Umbilical cord (tissue), 2 donors: ENCODE measurements around the gene PEX11B. TPM values are rescaled to one million over a fixed set of nuclear protein-coding genes. Genes with fewer than 3 reads are reported as not detected.

ENCODE experiments used
- DNase-seq: peaks from one replicate; pipeline ENCODE4 v3.0.0-alpha.2; 2015; ENCODE audit warnings: low spot score
- total RNA-seq: library from RNA; depleted of rRNA; stranded (reverse); fragments of >200 nt; gene quantifications from one replicate; pipeline ENCODE4 v1.2.3, GENCODE V29; 2014; ENCODE audit warnings: low replicate concordance; ENCODE audit not compliant: insufficient read depth

PEX11B gene, protein sequence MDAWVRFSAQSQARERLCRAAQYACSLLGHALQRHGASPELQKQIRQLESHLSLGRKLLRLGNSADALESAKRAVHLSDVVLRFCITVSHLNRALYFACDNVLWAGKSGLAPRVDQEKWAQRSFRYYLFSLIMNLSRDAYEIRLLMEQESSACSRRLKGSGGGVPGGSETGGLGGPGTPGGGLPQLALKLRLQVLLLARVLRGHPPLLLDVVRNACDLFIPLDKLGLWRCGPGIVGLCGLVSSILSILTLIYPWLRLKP
- 34.9 TPM for total RNA-seq

DNA sequence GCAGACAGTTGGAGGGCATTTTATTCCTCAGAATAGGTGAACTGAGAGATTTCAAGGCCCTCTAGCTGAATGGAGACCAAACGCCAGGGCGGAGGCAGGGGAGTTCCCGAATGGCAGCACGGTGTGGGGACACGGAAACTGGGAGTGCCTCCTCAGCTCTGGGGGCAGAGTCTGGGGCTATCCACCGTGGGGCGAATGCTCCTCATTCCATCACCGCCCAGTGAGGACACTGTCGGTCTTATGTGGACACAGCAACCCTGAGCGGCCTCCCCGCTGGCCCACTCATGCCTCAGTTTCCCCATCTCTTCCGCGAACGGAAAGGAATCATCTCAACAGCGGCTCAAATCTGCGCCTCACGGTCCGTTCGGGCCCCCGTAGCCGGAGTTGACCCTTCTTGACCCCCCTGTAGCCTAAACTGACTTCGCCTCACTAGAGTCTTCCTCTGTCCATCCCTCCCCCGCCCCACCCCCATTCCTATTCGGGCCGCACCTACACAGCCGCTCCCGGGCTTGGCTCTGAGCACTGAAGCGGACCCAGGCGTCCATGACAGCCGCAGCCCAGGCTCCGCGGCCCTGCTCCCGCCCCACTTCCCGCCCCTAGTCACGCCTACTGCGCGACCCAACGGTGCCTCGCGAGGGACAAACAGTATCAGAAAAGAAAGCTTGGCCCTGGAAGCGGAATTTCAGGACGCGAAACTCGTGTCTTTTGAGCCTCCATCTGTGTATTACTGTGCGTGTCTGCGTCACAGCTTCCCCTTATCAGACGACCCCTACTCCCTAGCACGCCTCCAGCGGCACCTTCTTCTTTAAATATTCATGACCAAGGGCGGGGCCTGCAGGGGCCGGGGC is at the start of gene PEX11B:
PEX11B (minus strand) TSS at position 574 of the 848 bp plus-strand sequence; CDS start at position 545, 29 bp downstream.
- peak; percentile 95 for DNase-seq

DNA sequence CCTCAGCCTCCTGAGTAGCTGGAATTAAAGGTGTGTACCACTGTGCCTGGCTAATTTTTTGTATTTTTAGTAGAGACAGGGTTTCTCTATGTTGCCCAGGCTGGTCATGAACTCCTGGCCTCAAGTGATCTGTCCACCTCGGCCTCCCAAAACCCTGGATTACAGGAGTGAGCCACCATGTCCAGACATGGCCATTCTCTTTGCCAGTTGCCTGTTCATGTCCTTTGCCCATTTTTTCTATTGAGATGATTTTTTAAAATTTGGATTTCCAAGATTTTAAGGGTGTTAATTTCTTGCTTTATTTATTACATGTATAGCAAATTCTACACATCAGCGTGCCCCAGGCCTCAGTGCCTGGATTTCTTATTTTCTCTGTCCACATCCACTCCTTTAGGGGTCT is 48.8 kb upstream of the PEX11B start:
- DNase-seq, result no peak

DNA sequence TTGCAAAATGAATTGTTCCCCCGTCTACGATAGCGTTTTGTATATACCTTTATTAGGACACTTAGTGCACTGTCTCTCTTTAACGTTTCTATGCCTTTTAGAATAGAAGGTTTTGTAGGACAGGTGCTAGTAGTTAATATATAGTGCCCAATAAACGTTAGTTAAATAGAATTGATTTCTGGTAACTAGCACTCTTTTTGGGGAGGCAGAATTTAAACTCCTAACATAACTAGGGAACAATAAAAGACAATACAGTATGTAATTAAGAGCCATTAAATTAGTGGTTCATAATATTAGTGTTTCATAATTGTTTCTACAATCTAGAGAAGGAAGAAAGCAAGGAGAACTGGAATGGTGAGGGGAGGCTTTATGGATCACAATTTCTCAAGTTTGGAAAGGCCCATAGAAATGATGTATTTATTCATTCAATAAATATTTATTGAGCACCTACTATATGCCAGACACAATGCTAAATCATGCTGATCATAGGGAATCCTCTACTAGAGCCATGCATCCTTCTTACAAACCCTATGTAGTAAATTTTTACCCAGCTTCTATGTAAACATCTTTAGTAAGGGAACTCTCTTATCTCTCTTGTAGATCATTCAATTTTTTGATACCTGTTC is 46.7 kb upstream of the PEX11B start:
- no peak for DNase-seq

DNA sequence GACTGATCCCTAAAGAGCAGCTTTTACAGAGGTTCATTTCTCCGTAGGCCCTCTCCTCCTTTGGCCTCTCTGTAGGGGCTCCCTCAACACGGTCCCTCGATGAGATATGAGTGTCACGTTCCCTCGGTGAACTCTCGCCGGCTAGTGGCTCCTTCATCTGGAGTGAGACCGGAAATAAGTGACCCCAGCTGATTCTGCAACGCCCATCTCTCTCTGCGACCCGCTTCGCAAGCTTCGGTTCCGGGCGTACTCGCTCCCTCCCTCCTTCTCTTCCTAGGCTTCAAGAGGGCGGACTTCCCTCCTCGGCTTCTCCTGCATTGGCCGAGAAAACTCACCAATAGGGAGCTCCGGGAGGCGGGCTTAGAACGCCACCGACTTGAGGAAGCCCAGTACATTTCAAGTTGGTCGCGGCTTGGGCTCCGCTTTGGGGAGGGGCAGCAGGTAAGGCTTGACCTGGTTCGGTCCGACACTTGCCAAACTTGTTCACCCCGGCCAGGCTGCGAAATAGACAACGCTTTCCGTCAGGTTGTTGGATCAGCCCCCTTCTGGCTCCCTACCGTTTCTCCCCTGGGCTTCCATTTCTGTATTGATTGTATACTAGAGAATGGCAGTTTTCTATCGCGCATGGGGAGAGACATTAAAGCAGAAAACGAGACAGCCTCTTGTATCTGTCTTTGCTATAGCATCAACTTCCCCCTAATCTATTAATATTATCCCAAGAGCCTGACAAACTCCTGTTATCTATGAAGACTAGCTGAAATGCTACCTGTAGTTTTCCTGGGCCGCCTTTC is 46.0 kb upstream of the PEX11B start, which contains the start of the genes ANKRD34A and POLR3GL:
ANKRD34A (minus strand) TSS at position 248 of the 791 bp plus-strand sequence. CDS start 2,816 bp downstream, outside the sequence.
POLR3GL (plus strand) TSS at position 363 of the 791 bp plus-strand sequence. CDS start 10,176 bp downstream, outside the sequence.
- DNase-seq, result peak; percentile 99

- DNase-seq, result peak; percentile 62
These were observed 44.9 kb upstream of the PEX11B start for GRCh38 chr1:145963265-145964019.

DNA sequence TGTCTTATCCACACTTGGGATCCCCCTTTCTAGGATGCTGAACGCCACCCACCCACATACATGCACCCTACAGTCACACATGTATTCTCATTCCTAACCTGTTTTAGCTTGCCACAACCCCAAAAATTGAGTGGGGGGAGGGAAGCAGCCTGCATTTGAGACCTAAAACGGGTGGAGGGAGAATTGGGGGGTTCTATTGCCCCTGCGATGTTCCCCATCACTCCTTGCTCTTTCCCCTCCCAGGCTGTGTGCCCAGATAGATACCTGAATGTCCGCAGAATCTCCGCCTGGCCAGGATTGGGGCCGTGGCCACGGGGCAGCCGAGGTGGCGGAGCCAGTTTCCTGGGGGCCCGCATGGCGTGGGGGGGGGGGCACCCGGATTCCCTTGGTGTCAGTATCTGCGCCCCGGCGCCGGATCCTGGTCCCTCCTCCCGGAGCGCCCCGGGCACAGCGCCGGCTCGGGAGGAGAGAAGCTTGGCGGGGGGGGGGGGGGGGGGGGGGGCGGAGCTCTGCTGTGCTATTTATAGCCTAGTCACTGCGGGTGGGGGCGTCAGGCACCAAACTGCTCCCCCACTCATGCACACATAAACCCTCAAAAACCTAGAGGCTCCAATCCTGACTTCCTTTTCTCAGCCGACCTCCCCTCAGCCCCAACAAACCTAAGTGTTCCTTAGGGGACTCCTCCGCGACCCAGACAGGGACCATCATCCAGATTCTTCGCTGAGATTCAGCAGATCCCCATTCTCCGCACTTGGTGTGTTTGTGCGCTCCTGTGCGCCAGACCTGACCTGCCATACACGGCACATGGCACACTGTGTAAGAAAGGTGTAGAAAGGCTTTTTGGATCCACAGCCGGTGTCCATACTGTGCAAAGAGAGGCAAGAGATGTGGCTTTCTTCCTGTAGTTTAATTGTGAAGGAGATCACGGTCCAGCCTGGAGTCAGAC is 43.9 kb upstream of the PEX11B start:
- peak; percentile 32 for DNase-seq

GRCh38 chr1:145961425-145962156 is 43.1 kb upstream of the PEX11B start:
- DNase-seq, result peak; percentile 33

- no peak for DNase-seq
These were observed 42.5 kb upstream of the PEX11B start for GRCh38 chr1:145961109-145961424.

DNA sequence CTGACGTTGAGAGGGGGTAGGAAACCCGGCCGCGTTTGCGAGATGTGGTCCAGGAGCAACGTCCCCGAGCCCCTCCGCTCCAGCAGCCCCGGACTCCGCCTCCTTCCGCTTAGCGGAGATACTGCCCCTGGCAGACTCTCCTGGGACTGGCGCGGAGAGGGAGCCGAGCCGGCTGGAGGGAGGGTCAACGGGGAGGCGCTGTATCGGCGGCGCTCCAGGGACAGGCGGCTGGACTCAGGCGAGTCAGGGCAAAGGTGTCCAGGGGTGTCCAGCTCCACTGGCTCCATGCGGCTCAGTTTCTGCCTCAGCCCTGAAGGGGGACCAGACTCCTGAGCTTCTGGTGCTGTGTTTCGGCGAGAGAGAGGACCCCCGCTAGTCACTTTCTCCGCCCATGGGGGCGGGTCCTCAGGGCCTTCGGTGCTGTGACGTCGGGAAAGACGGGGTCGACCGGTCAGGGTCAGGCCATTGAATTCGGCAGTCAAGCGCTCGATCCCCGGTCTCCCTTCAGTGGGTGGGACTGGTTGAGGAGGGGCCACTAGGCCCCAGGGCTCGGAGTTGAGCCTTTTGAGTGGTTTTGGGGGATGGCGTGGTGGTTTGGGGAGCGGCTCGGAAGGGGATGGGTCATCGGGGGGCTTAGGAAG is 42.1 kb upstream of the PEX11B start:
- DNase-seq, result peak; percentile 85

GRCh38 chr1:145959957-145960467 is 41.5 kb upstream of the PEX11B start:
- DNase-seq, result no peak

DNA sequence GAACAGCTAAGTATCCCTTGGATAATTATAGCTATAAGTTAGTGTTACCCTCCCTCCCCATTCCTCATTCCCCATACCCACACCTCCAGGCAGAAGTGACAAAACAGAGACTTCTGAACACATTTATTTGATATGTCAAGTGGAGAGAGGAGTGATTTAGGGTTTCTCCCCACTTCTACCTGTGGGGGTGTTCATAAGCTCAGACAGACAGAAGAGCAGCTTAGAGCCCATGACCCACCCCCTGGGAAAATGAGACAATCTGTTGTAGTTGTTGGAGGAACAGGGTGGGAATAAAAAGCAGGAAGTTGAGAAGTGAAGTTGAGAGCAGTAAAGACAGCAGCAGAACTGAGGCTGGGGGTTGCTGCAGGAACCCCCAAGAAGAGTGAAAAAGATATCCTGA is 40.8 kb upstream of the PEX11B start:
- no peak for DNase-seq

- no peak for DNase-seq
These were observed 40.2 kb upstream of the PEX11B start for GRCh38 chr1:145958734-145959133.

DNA sequence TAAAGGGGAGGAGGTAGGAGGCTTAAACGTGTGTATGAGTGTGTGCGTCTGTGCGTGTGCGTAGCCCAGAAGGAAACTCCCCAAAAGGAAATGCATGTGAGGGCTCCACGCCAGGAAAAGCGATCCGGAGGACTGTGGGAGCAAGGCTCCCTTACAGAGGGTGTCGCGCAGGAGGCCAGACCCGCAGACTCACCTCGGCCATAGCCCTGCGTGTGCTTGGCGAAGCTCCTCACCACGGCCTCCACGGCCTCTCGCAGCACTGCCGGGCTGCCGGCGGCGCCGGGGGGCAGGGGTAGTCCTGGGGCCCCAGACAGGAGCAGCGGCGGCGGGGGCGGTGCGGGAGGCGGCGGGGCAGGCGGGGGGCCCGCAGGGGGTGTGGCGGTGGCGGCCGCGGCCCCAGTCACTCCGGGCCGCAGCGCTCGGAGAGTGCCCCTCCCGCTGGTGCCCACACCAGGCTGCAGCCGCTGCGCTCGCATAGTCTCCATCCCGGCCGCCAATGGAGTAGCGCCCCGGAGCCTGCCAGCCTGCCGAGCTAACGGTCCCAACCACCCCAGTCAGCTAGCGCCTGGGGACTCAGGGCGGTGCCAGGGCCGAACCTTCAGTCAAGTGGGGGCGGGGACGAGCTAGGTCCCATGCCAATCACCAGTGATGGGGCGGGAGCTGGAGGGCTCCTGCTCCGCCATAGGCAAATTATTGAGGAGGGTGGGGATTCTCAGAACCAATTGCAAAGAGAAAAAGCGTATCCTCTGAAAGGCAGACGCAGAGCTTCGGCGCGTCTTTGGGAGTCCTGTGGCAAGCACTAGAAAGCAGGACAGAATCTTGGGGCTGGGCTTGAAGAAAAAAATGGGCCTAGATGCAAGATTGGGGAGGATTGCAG is 39.2 kb upstream of the PEX11B start, which contains the start of gene LIX1L:
LIX1L (minus strand) TSS at position 575 of the 877 bp plus-strand sequence; CDS start at position 485, 90 bp downstream.
- peak; percentile 99 for DNase-seq

GRCh38 chr1:145956781-145957442 is 38.4 kb upstream of the PEX11B start:
- peak; percentile 86 for DNase-seq

GRCh38 chr1:145956361-145956760 is 37.8 kb upstream of the PEX11B start:
- no peak for DNase-seq

GRCh38 chr1:145955436-145955835 is 36.9 kb upstream of the PEX11B start:
- no peak for DNase-seq
